OCI-LY3 (cell line): ENCODE data around the gene AQP1.

Experiments used
- H2AFZ ChIP-seq: fragments of 200-600, 300-600 bp; shearing (Covaris generic); 2 replicates; pipeline ENCODE4 v1.6.0; 2014; ENCODE audit warnings: antibody characterized with exemption, low read depth, low read length
- H3K27ac ChIP-seq: fragments of 200-600, 300-600 bp; sonication (generic); 2 replicates; pipeline ENCODE4 v1.5.1; 2014; ENCODE audit warnings: mild to moderate bottlenecking, low read length, moderate library complexity, mixed read lengths
- H3K27me3 ChIP-seq: fragments of 200-600, 300-600 bp; sonication (generic); 2 replicates; pipeline ENCODE4 v1.6.1; 2014; ENCODE audit warnings: low read depth, low read length, mixed read lengths
- H3K36me3 ChIP-seq: fragments of 200-600, 300-600 bp; sonication (generic); replicated peaks from 2 replicates; pipeline ENCODE3; 2014; ENCODE audit warnings: low read depth, low read length, mixed read lengths
- H3K4me1 ChIP-seq: fragments of 300-600, 200-600 bp; sonication (generic); 2 replicates; pipeline ENCODE4 v1.6.1; 2014; ENCODE audit warnings: low read length, mixed read lengths
- H3K4me2 ChIP-seq: fragments of 200-600, 300-600 bp; sonication (generic); 2 replicates; pipeline ENCODE4 v1.6.1; 2014; ENCODE audit warnings: low read length, mixed read lengths
- H3K4me3 ChIP-seq: fragments of 300-600, 200-600 bp; sonication (generic); 2 replicates; pipeline ENCODE4 v1.5.1; 2014; ENCODE audit warnings: antibody characterized with exemption, mild to moderate bottlenecking, low read length, moderate library complexity
- H3K79me2 ChIP-seq: fragments of 300-600, 200-600 bp; shearing (Covaris generic); 2 replicates; pipeline ENCODE4 v1.6.1; 2014; ENCODE audit warnings: mild to moderate bottlenecking, low read length, mixed read lengths
- H3K9ac ChIP-seq: fragments of 300-600, 200-600 bp; shearing (Covaris generic); 2 replicates; pipeline ENCODE4 v1.6.0; 2014; ENCODE audit warnings: mild to moderate bottlenecking, low read length, moderate library complexity
- H3K9me3 ChIP-seq: fragments of 200-600, 300-600 bp; shearing (Covaris generic); 2 replicates; pipeline ENCODE4 v1.6.1; 2014; ENCODE audit warnings: low read length, mixed read lengths; ENCODE audit not compliant: insufficient read depth
- H4K20me1 ChIP-seq: fragments of 200-600, 300-600 bp; sonication (generic); 2 replicates; pipeline ENCODE4 v1.6.1; 2016; ENCODE audit warnings: low read length, mixed read lengths; ENCODE audit not compliant: insufficient read depth
- EZH2phosphoT487 ChIP-seq: fragments of 200-600 bp; shearing (Covaris generic); IDR thresholded peaks from 2 replicates; pipeline ENCODE4 v1.6.1; 2018; ENCODE audit warnings: antibody characterized with exemption, mixed run types, low read depth
- TF ChIP-seq, protein P1 (sequence below): fragments of 200-600, 300-600 bp; sonication (generic); IDR thresholded peaks from 2 replicates; pipeline ENCODE4 v1.5.1; 2014; ENCODE audit warnings: antibody characterized with exemption, low read length, low read depth

The AQP1 gene

DNA sequence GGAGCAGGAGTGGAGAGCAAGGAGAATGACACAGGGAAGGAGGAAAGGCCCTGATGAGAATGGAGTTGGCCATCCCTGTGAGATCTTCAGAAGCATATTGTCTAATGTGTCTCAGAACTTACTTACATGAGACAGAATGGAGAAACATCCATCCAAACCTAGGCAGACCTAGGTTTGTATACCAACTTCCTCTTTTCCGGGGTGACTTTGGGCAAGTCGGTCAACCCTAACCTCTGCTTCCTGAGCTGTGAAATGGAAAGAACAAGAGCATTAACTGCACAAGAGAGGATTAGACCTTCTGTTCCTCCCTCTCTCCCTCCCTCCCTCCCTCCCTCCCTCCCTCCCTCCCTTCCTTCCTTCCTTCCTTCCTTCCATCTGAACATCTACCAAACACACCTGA, 56.6 kb downstream of the AQP1 start:
- Histone ChIP-seq H2AFZ (no peak overlapping the region), H3K27ac (no peak overlapping the region), H3K4me1 (peaks cover 7% of the 10 kb centered on the region), H3K79me2 (no peaks in the 10 kb centered on the region), H3K4me3 (no peak overlapping the region), H4K20me1 (no peaks in the 10 kb centered on the region), H3K4me2 (no peak overlapping the region), H3K36me3 (no peaks in the 10 kb centered on the region), H3K27me3 (no peaks in the 10 kb centered on the region), H3K9ac (no peak overlapping the region), H3K9me3 (no peaks in the 10 kb centered on the region)
- no peak for TF ChIP-seq EZH2phosphoT487
- TF ChIP-seq, protein P1, sequence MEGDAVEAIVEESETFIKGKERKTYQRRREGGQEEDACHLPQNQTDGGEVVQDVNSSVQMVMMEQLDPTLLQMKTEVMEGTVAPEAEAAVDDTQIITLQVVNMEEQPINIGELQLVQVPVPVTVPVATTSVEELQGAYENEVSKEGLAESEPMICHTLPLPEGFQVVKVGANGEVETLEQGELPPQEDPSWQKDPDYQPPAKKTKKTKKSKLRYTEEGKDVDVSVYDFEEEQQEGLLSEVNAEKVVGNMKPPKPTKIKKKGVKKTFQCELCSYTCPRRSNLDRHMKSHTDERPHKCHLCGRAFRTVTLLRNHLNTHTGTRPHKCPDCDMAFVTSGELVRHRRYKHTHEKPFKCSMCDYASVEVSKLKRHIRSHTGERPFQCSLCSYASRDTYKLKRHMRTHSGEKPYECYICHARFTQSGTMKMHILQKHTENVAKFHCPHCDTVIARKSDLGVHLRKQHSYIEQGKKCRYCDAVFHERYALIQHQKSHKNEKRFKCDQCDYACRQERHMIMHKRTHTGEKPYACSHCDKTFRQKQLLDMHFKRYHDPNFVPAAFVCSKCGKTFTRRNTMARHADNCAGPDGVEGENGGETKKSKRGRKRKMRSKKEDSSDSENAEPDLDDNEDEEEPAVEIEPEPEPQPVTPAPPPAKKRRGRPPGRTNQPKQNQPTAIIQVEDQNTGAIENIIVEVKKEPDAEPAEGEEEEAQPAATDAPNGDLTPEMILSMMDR: no peak

DNA sequence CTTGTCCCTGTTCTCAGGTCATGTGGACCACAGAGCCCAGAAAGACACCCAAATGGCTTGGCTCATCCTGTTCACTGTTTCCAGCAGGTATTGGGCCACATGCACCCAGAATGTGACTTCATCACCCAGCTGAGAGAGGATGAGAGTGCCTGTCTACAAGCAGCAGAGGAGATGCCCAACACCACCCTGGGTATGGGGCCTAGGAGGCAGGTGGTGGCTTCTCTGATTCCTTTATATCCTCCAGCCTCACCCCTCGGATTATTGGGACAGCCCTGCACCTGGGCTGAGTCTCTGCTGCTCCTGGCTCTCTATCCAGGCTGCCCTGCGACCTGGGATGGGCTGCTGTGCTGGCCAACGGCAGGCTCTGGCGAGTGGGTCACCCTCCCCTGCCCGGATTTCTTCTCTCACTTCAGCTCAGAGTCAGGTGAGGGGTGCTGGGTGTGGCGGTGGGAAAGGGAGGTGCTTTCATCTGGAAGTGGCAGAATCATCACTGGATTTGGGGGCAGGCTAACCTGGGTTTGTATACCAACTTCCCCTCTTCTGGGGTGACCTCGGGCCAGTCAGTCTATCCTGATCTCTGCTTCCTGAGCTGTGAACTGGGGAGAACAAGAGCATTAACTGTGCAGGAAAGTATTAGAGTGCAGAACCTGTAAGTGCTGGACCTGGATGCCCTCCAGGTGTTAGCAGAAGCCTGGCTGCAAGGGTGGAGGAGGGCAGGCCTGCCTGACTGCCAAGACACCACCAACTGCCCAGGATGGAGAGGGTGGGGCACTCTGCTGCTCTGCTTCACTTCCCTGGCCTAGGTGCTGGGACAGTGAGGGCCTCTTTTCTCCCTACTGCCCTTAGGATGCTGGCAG, 57.3 kb downstream of the AQP1 start:
- Histone ChIP-seq H3K4me1 (peaks cover 7% of the 10 kb centered on the region), H3K4me2 (no peak overlapping the region), H3K27me3 (no peaks in the 10 kb centered on the region), H3K9me3 (no peaks in the 10 kb centered on the region), H3K9ac (no peak overlapping the region), H3K4me3 (no peak overlapping the region), H3K79me2 (no peaks in the 10 kb centered on the region), H3K27ac (no peak overlapping the region), H3K36me3 (no peaks in the 10 kb centered on the region), H2AFZ (no peak overlapping the region), H4K20me1 (no peaks in the 10 kb centered on the region)
- TF ChIP-seq, protein P1: no peak
- TF ChIP-seq EZH2phosphoT487: no peak

DNA sequence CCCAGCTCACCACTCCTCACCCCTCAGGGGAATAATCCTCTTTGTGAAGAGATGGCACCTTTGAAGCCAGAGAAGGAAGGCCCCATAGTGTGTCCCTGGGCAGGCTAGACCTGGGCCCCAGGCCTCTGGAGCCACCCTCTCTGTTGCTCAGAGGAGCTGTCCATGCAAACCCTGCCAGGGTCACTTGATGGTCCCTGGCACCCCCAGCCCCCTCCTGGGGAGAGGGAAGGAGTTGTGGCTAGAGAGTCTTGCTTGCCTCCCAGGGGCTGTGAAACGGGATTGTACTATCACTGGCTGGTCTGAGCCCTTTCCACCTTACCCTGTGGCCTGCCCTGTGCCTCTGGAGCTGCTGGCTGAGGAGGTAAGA, 57.9 kb downstream of the AQP1 start:
- no peak overlapping the region for H3K4me2 ChIP-seq
- H3K4me3 ChIP-seq: no peak overlapping the region
- TF ChIP-seq, protein P1: no peak
- TF ChIP-seq EZH2phosphoT487: no peak
- no peaks in the 10 kb centered on the region for H3K9me3 ChIP-seq
- peaks cover 13% of the 10 kb centered on the region for H3K4me1 ChIP-seq
- no peaks in the 10 kb centered on the region for H3K36me3 ChIP-seq
- no peak overlapping the region for H3K27ac ChIP-seq
- H3K79me2 ChIP-seq: no peaks in the 10 kb centered on the region
- no peaks in the 10 kb centered on the region for H4K20me1 ChIP-seq
- H2AFZ ChIP-seq: no peak overlapping the region
- H3K27me3 ChIP-seq: no peaks in the 10 kb centered on the region
- no peak overlapping the region for H3K9ac ChIP-seq

DNA sequence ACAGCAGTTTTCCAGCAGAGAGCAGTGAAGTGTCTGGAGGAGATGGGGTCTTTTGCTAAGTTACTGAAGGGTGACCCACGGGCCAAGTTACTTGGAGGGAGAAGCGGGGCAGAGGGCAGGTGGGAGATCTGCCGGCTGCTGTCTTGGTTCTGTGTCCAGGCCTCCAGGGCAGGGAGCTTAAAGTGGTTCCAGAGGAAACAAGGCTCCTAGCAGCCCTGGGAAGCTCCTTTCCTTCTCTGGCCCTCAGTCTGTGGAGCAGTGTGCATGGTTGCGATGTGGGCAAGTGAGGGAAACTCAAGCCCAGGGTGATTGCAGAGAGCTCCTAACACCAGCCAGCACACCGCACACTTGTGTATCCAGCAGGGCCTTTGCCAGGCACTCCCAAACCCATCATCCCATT, 58.4 kb downstream of the AQP1 start:
- Histone ChIP-seq H3K4me3 (no peak overlapping the region), H3K27me3 (no peaks in the 10 kb centered on the region), H2AFZ (no peak overlapping the region), H3K4me2 (no peak overlapping the region), H3K9ac (no peak overlapping the region), H3K79me2 (no peaks in the 10 kb centered on the region), H3K4me1 (peaks cover 18% of the 10 kb centered on the region), H3K36me3 (no peaks in the 10 kb centered on the region), H3K9me3 (no peaks in the 10 kb centered on the region), H4K20me1 (no peaks in the 10 kb centered on the region), H3K27ac (no peak overlapping the region)
- TF ChIP-seq EZH2phosphoT487: no peak
